SK-N-SH (cell line): Measurements from ENCODE around the gene CP. TPM values are rescaled to one million over a fixed set of nuclear protein-coding genes. Genes with fewer than 3 reads are reported as not detected.
"Not testable (repeated sequence)": the region's sequence is repeated elsewhere in the genome, so short reads cannot be mapped to it uniquely, and the experiment has no call there.

Experiments used
- CTCF ChIA-PET: fragments of 300-600, 350-600 bp; formaldehyde crosslinking; extraction: SDS; loops from one replicate; lab custom pipeline; 2021; lab: Yijun Ruan, JAX
- POLR2A ChIA-PET: fragments of 350-600 bp; sonication (Branson Sonifier 250); formaldehyde crosslinking; extraction: SDS; loops from one replicate; lab custom pipeline; 2020; ENCODE audit warnings: antibody characterized with exemption, inconsistent platforms; lab: Yijun Ruan, JAX
- DNase-seq: peaks from one replicate; pipeline ENCODE4 v3.0.0; 2012
- H2AFZ ChIP-seq: fragments of 200-600 bp; sonication (generic); 2 replicates; pipeline ENCODE4 v1.8.1; 2016; ENCODE audit warnings: antibody characterized with exemption, mild to moderate bottlenecking, low read depth
- H3F3A ChIP-seq: fragments of 200-600 bp; sonication (generic); replicated peaks from 2 replicates; pipeline ENCODE3; 2016; ENCODE audit warnings: antibody characterized with exemption, mild to moderate bottlenecking; ENCODE audit not compliant: insufficient read depth
- H3K27ac ChIP-seq, 2 experiments: fragments of 200-500 bp in 1 of 2; fragments of 200-600 bp in 1 of 2; sonication (Bioruptor generic) in 1 of 2; sonication (generic), shearing (Covaris generic) in 1 of 2; 2 replicates each; pipeline versions ENCODE4 v1.5.1 to v1.6.1; 2014 to 2016; ENCODE audit warnings: low read depth in 2 of 2, inconsistent platforms in 1 of 2, low read length in 1 of 2, mild to moderate bottlenecking in 1 of 2, mixed read lengths in 1 of 2
- H3K27me3 ChIP-seq: fragments of 200-600 bp; sonication (generic), shearing (Covaris generic); 2 replicates; pipeline ENCODE4 v1.6.1; 2016; ENCODE audit warnings: mixed run types; ENCODE audit not compliant: insufficient read depth
- H3K36me3 ChIP-seq, 2 experiments: fragments of 200-500 bp in 1 of 2; fragments of 200-600 bp in 1 of 2; sonication (Bioruptor generic) in 1 of 2; sonication (generic) in 1 of 2; replicated peaks in 1 of 2; 2 replicates each; pipeline versions ENCODE3 to v1.5.1; 2014 to 2016; ENCODE audit warnings: low read length in 1 of 2, mild to moderate bottlenecking in 1 of 2; ENCODE audit not compliant: insufficient read depth in 2 of 2, control insufficient read depth in 1 of 2
- H3K4me1 ChIP-seq, 2 experiments: fragments of 200-500 bp in 1 of 2; fragments of 200-600 bp in 1 of 2; sonication (Bioruptor generic) in 1 of 2; sonication (generic), shearing (Covaris generic) in 1 of 2; 2 replicates each; pipeline versions ENCODE4 v1.5.1 to v1.6.1; 2014 to 2016; ENCODE audit warnings: low read depth in 1 of 2, low read length in 1 of 2, mixed run types in 1 of 2; ENCODE audit not compliant: insufficient read depth in 2 of 2, control insufficient read depth in 1 of 2
- H3K4me2 ChIP-seq: fragments of 200-600 bp; sonication (generic), shearing (Covaris generic); 2 replicates; pipeline ENCODE4 v1.6.1; 2017; ENCODE audit warnings: mixed run types
- H3K4me3 ChIP-seq, 2 experiments: fragments of 200-500 bp in 1 of 2; fragments of 200-600 bp in 1 of 2; sonication (Bioruptor generic) in 1 of 2; sonication (generic), shearing (Covaris generic) in 1 of 2; 2 replicates each; pipeline versions ENCODE4 v1.5.1 to v1.8.1; 2014 to 2016; ENCODE audit warnings: low read depth in 2 of 2, inconsistent platforms in 1 of 2, low read length in 1 of 2, mild to moderate bottlenecking in 1 of 2, mixed read lengths in 1 of 2, moderate library complexity in 1 of 2
- H3K79me2 ChIP-seq: fragments of 200-600 bp; sonication (generic); 2 replicates; pipeline ENCODE4 v1.8.1; 2017; ENCODE audit warnings: mild to moderate bottlenecking; ENCODE audit not compliant: insufficient read depth
- H3K9ac ChIP-seq: fragments of 200-600 bp; sonication (generic); 2 replicates; pipeline ENCODE4 v1.6.1; 2017; ENCODE audit warnings: mixed run types
- H3K9me2 ChIP-seq: fragments of 200-600 bp; sonication (generic); 2 replicates; pipeline ENCODE4 v1.6.1; 2017; ENCODE audit warnings: mixed run types
- H3K9me3 ChIP-seq: fragments of 200-600 bp; sonication (generic); 2 replicates; pipeline ENCODE4 v1.6.1; 2017; ENCODE audit warnings: mixed run types, mild to moderate bottlenecking, moderate library complexity
- H4K20me1 ChIP-seq: fragments of 200-600 bp; sonication (generic); 2 replicates; pipeline ENCODE4 v1.6.1; 2017; ENCODE audit warnings: mild to moderate bottlenecking, mixed run types; ENCODE audit not compliant: insufficient read depth
- FOXJ3 ChIP-seq: sonication (generic); formaldehyde crosslinking; IDR thresholded peaks from 2 replicates; pipeline ENCODE4 v1.5.1; 2020; ENCODE audit warnings: mild to moderate bottlenecking, missing genetic modification reagents
- FOXM1 ChIP-seq: IDR thresholded peaks from 2 replicates; pipeline ENCODE4 v1.4.0; 2012; ENCODE audit warnings: low read depth, mild to moderate bottlenecking
- NRF1 ChIP-seq: IDR thresholded peaks from 2 replicates; pipeline ENCODE4 v1.6.1; 2012; ENCODE audit warnings: low read depth, mild to moderate bottlenecking, low read length
- POLR2AphosphoS5 ChIP-seq: IDR thresholded peaks from 2 replicates; pipeline ENCODE4 v1.6.1; 2012; ENCODE audit warnings: low read depth, low read length
- REST ChIP-seq: IDR thresholded peaks from 2 replicates; pipeline ENCODE4 v1.6.1; 2012; ENCODE audit warnings: mild to moderate bottlenecking, low read depth, low read length, moderate library complexity
- SIN3A ChIP-seq: IDR thresholded peaks from 2 replicates; pipeline ENCODE4 v1.6.1; 2012; ENCODE audit warnings: low read depth, mild to moderate bottlenecking, low read length, moderate library complexity, borderline replicate concordance
- SMC3 ChIP-seq: IDR thresholded peaks from 2 replicates; pipeline ENCODE4 v1.6.1; 2012; ENCODE audit warnings: low read depth, low read length, improper control_type of control experiment
- TAF1 ChIP-seq: IDR thresholded peaks from 2 replicates; pipeline ENCODE4 v1.6.1; 2012; ENCODE audit warnings: low read depth, mild to moderate bottlenecking, low read length, moderate library complexity, borderline replicate concordance
- USF1 ChIP-seq: IDR thresholded peaks from 2 replicates; pipeline ENCODE4 v1.4.0; 2012; ENCODE audit warnings: low read depth, borderline replicate concordance
- WGBS: methylation state at CpG from one replicate; pipeline ENCODE4 v1.1.6; 2017; ENCODE audit warnings: low lambda C conversion rate; 5-methylcytosine and 5-hydroxymethylcytosine counted together
- polyA plus RNA-seq, 3 experiments: library from polyadenylated mRNA; depleted of rRNA; stranded (reverse); fragments of >200 nt; gene quantifications; 2 replicates each; pipeline ENCODE4 v1.2.3, GENCODE V29; 2012
- TF ChIP-seq, protein P1 (sequence below): fragments of 150-350 bp; IDR thresholded peaks from 2 replicates; pipeline ENCODE4 v1.6.1; 2016; ENCODE audit warnings: mild to moderate bottlenecking, low read depth, low read length

The CP gene
- polyA plus RNA-seq, 1 of the 3 experiments (the other 2 are of a cell fraction), result not detected

GRCh38 chr3:149245738-149246451, 24.3 kb upstream of the CP start:
- no peak overlapping the region for H3K27ac ChIP-seq
- 92% methylated on average over 3 of the region's 3 CpGs for WGBS
- no peak overlapping the region for H3K4me2 ChIP-seq
- H3K4me1 ChIP-seq, result peaks cover 0 to 16% of the 10 kb centered on the region in 2 experiments; a peak in 3 of 4 replicates
- H3F3A ChIP-seq, result peaks cover 16% of the 10 kb centered on the region
- no peak overlapping the region for H3K4me3 ChIP-seq
- H2AFZ ChIP-seq, result no peak overlapping the region
- no peaks in the 10 kb centered on the region for H4K20me1 ChIP-seq
- ChIA-PET POLR2A (no interaction called here), CTCF (no interaction called here)
- H3K27me3 ChIP-seq, result no peaks in the 10 kb centered on the region
- H3K79me2 ChIP-seq, result no peaks in the 10 kb centered on the region
- DNase-seq, result no peak
- TF ChIP-seq POLR2AphosphoS5, result no peak
- H3K36me3 ChIP-seq, result no peaks in the 10 kb centered on the region
- no peaks in the 10 kb centered on the region for H3K9me3 ChIP-seq
- H3K9ac ChIP-seq, result no peak overlapping the region
- no peaks in the 10 kb centered on the region for H3K9me2 ChIP-seq

DNA sequence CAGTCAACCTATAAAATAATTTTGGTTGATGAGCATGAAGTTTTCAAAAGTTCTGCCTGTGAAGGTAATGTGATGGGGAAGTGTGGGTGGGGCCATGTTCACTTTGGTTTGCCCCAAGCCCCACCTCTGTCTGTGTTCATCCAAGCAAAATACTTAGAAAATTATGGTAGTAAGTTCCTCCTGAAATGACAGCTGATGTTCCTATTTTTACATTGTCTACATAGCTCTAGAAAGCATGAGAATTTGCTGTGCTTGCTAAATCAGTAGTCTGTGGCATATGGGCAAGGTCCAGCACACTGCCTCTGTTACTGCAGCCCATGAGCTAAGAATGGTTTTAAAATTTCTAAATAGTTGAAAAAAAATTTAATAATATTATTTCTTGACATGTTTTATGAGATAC, 21.9 kb upstream of the CP start:
- POLR2A ChIA-PET, result no interaction called here
- no peaks in the 10 kb centered on the region for H3K9me3 ChIP-seq
- no peak overlapping the region for H2AFZ ChIP-seq
- no peaks in the 10 kb centered on the region for H3K27me3 ChIP-seq
- H3K27ac ChIP-seq, result no peak overlapping the region
- H3K79me2 ChIP-seq, result no peaks in the 10 kb centered on the region
- CTCF ChIA-PET, result interaction anchor here (1.2 kb wide), 1 partner anchor 287 kb away, joined by 3 read pairs; no protein-coding TSS in a partner anchor
- TF ChIP-seq TAF1 (no peak), SIN3A (no peak), SMC3 (no peak), FOXJ3 (CRISPR knock-in tag) (no peak), NRF1 (no peak)
- TF ChIP-seq, all 33 proteins: peak for 0
- Histone ChIP-seq H3K4me1 (peaks cover 0 to 15% of the 10 kb centered on the region in 2 experiments; a peak in 3 of 4 replicates), H3K4me3 (no peak overlapping the region), H3F3A (peaks cover 16% of the 10 kb centered on the region), H3K9ac (no peak overlapping the region), H3K36me3 (no peaks in the 10 kb centered on the region), H3K9me2 (no peaks in the 10 kb centered on the region), H3K4me2 (no peak overlapping the region), H4K20me1 (no peaks in the 10 kb centered on the region)
- DNase-seq, result no peak

DNA sequence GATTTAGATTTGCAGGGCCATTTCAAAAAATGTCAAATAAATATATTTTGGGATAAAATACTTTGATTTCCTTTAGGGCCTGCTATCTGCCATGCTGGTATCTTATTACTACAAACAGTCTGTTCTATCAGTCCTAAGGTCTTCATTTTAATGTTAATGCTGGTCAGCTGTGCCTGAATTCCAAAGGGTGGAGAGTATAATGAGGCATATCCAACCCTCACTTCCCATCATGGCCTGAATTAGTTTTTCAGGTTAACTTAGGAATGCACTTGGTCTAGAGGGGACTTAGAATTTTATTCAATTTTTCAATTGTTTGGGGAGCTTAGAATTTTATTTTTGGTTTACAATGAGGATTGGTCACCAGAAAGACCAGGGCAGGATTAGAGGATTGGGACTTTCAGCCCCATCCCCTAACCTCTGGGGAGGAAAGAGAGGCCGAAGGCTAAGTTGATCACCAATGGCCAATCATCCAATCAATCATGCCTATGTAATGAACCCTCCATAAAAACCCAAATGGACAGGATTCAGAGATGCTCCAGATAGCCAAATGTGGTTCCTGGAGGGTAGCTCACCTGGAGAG, 17.8 kb upstream of the CP start:
- H3K4me3 ChIP-seq, result no peak overlapping the region
- CTCF ChIA-PET, result no interaction called here
- no peaks in the 10 kb centered on the region for H3K36me3 ChIP-seq
- 71% methylated on average over 1 of the region's 1 CpG for WGBS
- no peak overlapping the region for H3K27ac ChIP-seq
- no peaks in the 10 kb centered on the region for H3K9me2 ChIP-seq
- no peaks in the 10 kb centered on the region for H4K20me1 ChIP-seq
- no peak for DNase-seq
- POLR2A ChIA-PET, result no interaction called here
- H3K79me2 ChIP-seq, result no peaks in the 10 kb centered on the region
- no peaks in the 10 kb centered on the region for H3F3A ChIP-seq
- TF ChIP-seq NRF1, result no peak
- TF ChIP-seq FOXM1, result no peak
- TF ChIP-seq REST, result no peak
- TF ChIP-seq USF1, result no peak
- TF ChIP-seq, protein P1, sequence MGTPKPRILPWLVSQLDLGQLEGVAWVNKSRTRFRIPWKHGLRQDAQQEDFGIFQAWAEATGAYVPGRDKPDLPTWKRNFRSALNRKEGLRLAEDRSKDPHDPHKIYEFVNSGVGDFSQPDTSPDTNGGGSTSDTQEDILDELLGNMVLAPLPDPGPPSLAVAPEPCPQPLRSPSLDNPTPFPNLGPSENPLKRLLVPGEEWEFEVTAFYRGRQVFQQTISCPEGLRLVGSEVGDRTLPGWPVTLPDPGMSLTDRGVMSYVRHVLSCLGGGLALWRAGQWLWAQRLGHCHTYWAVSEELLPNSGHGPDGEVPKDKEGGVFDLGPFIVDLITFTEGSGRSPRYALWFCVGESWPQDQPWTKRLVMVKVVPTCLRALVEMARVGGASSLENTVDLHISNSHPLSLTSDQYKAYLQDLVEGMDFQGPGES, result no peak
- H3K4me1 ChIP-seq, result no peaks in the 10 kb centered on the region; a peak in 1 of 4 replicates
- no peaks in the 10 kb centered on the region for H3K9me3 ChIP-seq
- no peak overlapping the region for H3K9ac ChIP-seq
- H3K27me3 ChIP-seq, result no peaks in the 10 kb centered on the region
- no peak overlapping the region for H3K4me2 ChIP-seq
- no peak overlapping the region for H2AFZ ChIP-seq

- H3K27ac ChIP-seq, H3K9ac ChIP-seq, H3F3A ChIP-seq, H3K4me1 ChIP-seq, CTCF ChIA-PET, H3K4me3 ChIP-seq, H2AFZ ChIP-seq, H4K20me1 ChIP-seq, H3K9me2 ChIP-seq, H3K27me3 ChIP-seq, H3K79me2 ChIP-seq, H3K9me3 ChIP-seq, H3K36me3 ChIP-seq, H3K4me2 ChIP-seq, DNase-seq, POLR2A ChIA-PET: not testable (repeated sequence)
- WGBS, result 94% methylated on average over 2 of the region's 2 CpGs
Observed at GRCh38 chr3:149238268-149238667, 16.6 kb upstream of the CP start.
